HL-60/S4 treated with phorbol 12-myristate 13-acetate at 8.2 ng/mL for 4 days and 3 days (cell line): ENCODE measurements around the gene CR1.
"Not testable (repeated sequence)": the region's sequence is repeated elsewhere in the genome, so short reads cannot be mapped to it uniquely, and the experiment has no call there.

Experiments used
- in situ Hi-C: fragments of 300-500 bp; cut with MboI; formaldehyde crosslinking; loops from 2 replicates; pipeline ENCODE4 v1.15.0; 2022; ENCODE audit warnings: low sequenced_read_pairs

The CR1 gene

DNA sequence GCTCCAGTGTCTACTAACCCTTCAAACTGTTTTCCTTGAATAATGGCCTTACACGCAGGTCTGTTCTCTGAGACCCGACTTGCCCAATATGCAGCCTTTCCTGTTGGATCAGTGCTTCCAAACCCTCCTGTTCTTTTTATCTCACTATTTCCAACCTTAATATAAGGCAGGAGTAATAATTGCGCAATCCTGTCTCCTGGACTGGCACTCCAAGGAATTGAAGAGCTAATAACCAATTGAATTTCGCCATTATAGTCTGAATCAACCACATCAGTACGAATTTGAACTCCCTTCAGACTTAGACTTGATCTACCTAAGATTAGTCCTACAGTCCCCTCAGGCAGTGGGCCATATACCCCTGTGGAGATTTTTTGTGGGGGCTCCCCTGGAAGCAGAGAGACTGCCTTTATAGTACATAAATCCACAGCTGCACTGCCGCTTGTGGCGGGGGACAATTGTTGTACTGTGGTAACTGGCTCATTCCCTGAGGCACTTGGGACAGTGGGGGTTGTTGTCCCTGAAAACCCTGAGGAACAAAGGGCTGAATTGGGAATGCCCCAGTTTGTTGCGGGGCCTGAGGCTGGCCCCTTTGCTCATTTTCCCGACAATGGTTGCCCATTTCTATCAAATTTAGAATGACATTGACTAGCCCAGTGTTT lies 142.7 kb downstream of the CR1 start:
- in situ Hi-C loops = not testable (repeated sequence)

- in situ Hi-C loops = not testable (repeated sequence)
These were observed 143.4 kb downstream of the CR1 start for GRCh38 chr1:207639362-207639761.

- in situ Hi-C loops = no loop called here
These were observed 148.4 kb downstream of the CR1 start for GRCh38 chr1:207644166-207644851.

GRCh38 chr1:207644852-207645634 lies 149.1 kb downstream of the CR1 start, which contains the start of gene CR1L:
CR1L (plus strand) TSS chr1:207645133; CDS start chr1:207645234, 101 bp downstream.
- in situ Hi-C loops = no loop called here

GRCh38 chr1:207645635-207646081 lies 149.7 kb downstream of the CR1 start:
- in situ Hi-C loops = no loop called here

DNA sequence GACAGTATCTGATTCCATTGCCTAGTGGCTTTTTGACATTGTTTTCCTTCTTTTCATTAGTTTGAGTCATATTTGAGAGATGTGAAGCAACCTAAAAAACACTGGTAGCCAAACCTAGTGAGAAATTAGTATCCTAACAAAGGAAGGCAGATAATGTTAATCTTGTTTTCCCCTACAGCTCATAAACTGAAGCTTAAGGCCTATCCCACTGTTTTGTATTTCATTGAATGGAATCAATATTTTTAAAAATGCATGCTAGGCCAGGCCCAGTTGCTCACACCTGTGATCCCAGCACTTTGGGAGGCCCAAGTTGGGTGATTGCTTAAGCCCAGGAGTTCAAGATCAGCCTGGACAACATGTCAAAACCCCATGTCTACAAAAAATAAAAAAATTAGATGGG lies 150.2 kb downstream of the CR1 start:
- in situ Hi-C loops = no loop called here

- in situ Hi-C loops = no loop called here
These were observed 151.1 kb downstream of the CR1 start for GRCh38 chr1:207646944-207647579.

- in situ Hi-C loops = no loop called here
These were observed 151.8 kb downstream of the CR1 start for GRCh38 chr1:207647671-207648333.

- in situ Hi-C loops = no loop called here
These were observed 152.6 kb downstream of the CR1 start for GRCh38 chr1:207648334-207649209.

DNA sequence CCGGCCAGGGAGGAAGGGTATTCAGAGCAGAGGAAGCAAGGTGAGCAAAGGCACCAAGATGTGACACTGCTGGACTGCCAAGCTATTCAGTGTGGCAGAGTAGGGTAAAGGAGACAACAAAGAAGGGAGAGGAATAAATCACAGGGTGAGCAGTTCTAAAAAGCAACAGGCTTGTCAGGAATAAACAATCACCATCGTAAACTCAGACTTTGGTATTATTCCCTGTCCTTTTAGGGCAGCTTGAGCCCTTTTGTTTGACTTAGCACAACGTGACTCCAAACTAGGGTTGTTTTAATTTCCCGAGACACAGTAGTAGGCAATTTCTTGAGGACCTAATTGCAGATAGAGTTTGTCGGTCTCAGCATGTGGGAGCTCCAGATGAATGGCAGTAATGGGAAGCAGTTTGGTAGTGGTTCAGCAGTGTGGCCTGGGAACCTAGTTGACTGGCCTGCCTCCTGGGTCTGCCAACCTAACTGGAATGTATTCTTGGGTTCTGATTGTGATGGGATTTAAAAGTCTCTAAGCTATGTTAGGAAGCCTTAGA lies 153.3 kb downstream of the CR1 start:
- in situ Hi-C loops = no loop called here

- in situ Hi-C loops = no loop called here
These were observed 154.1 kb downstream of the CR1 start for GRCh38 chr1:207649865-207650580.

- in situ Hi-C loops = no loop called here
These were observed 155.6 kb downstream of the CR1 start for GRCh38 chr1:207651583-207651982.

- in situ Hi-C loops = no loop called here
These were observed 158.4 kb downstream of the CR1 start for GRCh38 chr1:207654320-207654719.

- in situ Hi-C loops = no loop called here
These were observed 162.5 kb downstream of the CR1 start for GRCh38 chr1:207658408-207658807.

DNA sequence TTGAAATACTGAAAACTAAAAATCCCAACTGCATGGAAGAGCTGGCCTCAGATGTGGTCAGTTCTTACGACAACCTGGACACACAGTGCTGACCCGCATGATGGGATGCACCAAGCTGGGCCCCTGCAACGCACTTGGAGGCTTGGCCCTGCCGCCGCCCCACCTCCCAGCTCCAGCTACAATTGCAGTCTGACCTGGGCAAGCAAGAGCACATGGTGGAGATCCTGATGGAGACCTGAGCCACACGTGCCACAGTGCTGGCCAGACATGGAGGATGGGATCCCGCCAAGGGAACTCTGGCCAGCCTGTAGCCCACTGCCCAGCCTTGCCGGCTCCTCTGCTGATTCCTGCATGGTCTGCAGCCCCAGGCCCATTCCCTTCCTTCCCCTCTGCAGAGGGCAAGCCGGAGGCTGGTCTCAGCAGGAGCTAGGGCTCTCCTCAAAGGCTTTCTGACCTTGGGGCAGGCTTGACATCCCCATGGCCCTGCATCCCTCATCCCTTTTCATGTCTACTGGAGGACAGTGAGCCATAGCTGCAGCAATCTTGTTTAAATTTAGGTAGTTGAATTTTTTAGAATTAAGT lies 163.0 kb downstream of the CR1 start:
- in situ Hi-C loops = no loop called here

DNA sequence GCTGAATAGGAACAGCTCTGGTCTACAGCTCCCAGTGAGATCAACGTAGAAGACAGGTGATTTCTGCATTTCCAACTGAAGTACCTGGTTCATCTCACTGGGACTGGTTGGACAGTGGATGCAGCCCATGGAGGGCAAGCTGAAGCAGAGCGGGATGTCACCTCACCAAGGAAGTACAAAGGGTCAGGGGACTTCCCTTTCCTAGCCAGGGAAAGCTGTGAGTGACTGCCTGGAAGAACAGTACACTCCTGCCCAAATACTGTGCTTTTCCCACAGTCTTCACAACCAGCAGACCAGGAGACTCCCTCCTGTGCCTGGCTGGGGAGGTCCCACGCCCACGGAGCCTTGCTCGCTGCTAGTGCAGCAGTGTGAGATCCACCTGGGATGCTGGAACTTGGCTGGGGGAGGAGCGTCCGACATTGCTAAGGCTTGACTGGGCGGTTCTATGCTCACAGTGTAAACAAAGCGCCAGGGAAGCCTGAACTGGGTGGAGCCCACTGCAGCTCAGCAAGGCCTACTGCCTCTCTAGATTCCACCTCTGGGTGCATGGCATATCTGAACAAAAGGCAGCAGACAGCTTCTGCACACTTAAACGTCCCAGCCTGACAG lies 163.7 kb downstream of the CR1 start:
- in situ Hi-C loops = no loop called here

- in situ Hi-C loops = not testable (repeated sequence)
These were observed 165.5 kb downstream of the CR1 start for GRCh38 chr1:207661420-207661819.

DNA sequence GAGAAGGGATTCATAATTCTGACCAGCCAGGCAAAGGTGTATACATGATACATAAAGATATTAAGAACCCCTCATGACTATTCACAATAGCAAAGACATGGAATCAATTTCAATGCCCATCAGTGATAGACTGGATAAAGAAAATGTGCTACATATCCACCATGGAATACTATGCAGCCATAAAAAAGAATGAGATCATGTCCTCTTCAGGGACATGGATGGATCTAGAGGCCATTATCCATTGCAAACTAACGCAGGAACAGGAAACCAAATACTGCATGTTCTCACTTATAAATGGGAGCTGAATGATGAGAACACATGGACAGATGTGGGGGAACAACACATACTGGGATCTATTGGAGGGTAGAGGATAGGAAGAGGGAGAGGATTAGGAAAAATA lies 170.4 kb downstream of the CR1 start:
- in situ Hi-C loops = no loop called here
